Fibroblast of lung (primary cell): ENCODE data around the gene PPP1R9A. TPM values are rescaled to one million over a fixed set of nuclear protein-coding genes. Genes with fewer than 3 reads are reported as not detected.
A peak's percentile ranks its signal among the peaks of the same experiment; 100 is the strongest.

Experiments
- DNase-seq, 2 donors: peaks; one replicate each; pipeline versions ENCODE4 v3.0.0 to v3.0.0-alpha.2; 2010; ENCODE audit warnings: low read depth in 2 of 2
- H2AFZ ChIP-seq: 2 replicates; pipeline ENCODE4 v1.5.1; 2012; ENCODE audit warnings: low read length, control low read depth, inconsistent platforms
- H3K27ac ChIP-seq: 2 replicates; pipeline ENCODE4 v1.5.1; 2011; ENCODE audit warnings: low read length, control low read depth; ENCODE audit not compliant: insufficient read depth
- H3K27me3 ChIP-seq: 2 replicates; pipeline ENCODE4 v1.5.1; 2011; ENCODE audit warnings: mild to moderate bottlenecking, low read length; ENCODE audit not compliant: control insufficient read depth, insufficient read depth
- H3K36me3 ChIP-seq: 2 replicates; pipeline ENCODE4 v1.5.1; 2011; ENCODE audit warnings: low read length; ENCODE audit not compliant: control insufficient read depth, insufficient read depth
- H3K4me1 ChIP-seq: 2 replicates; pipeline ENCODE4 v1.5.1; 2011; ENCODE audit warnings: low read length; ENCODE audit not compliant: control insufficient read depth, insufficient read depth; ENCODE audit errors: extremely low read depth
- H3K4me2 ChIP-seq: 2 replicates; pipeline ENCODE4 v1.5.1; 2011; ENCODE audit warnings: low read length, control low read depth; ENCODE audit not compliant: insufficient read depth; ENCODE audit errors: extremely low read depth
- H3K4me3 ChIP-seq, 4 experiments: fragments of 200-600 bp in 1 of 4; sonication (generic) in 1 of 4; replicated peaks in 1 of 4; 2 replicates each; pipeline ENCODE4 v1.5.1; 2011 to 2016; ENCODE audit warnings: low read length in 4 of 4, low read depth in 3 of 4, mild to moderate bottlenecking in 3 of 4, control low read depth in 2 of 4, inconsistent platforms in 1 of 4, mixed read lengths in 1 of 4; ENCODE audit not compliant: insufficient read depth in 1 of 4; ENCODE audit errors: control extremely low read depth in 1 of 4
- H3K79me2 ChIP-seq: 2 replicates; pipeline ENCODE4 v1.5.1; 2012; ENCODE audit warnings: mild to moderate bottlenecking, low read length, inconsistent platforms; ENCODE audit not compliant: control insufficient read depth, insufficient read depth
- H3K9ac ChIP-seq: 2 replicates; pipeline ENCODE4 v1.5.1; 2011; ENCODE audit warnings: mild to moderate bottlenecking, low read length, control low read depth; ENCODE audit not compliant: insufficient read depth
- H3K9me3 ChIP-seq: 2 replicates; pipeline ENCODE4 v1.5.1; 2012; ENCODE audit warnings: low read depth, low read length; ENCODE audit not compliant: control insufficient read depth, insufficient read depth
- H4K20me1 ChIP-seq: 2 replicates; pipeline ENCODE4 v1.5.1; 2011; ENCODE audit warnings: low read length; ENCODE audit not compliant: control insufficient read depth, insufficient read depth; ENCODE audit errors: extremely low read depth
- EZH2 ChIP-seq: IDR thresholded peaks from 2 replicates; pipeline ENCODE4 v1.5.1; 2012; ENCODE audit warnings: low read length, control low read depth, mild to moderate bottlenecking; ENCODE audit errors: missing control alignments
- polyA plus RNA-seq, 2 donors: library from polyadenylated mRNA; depleted of rRNA in 1 of 2; stranded (reverse) in 1 of 2; unstranded in 1 of 2; fragments of >200 nt; gene quantifications; 2 replicates each; pipeline ENCODE4 v1.2.1, GENCODE V29; 2011 to 2012; ENCODE audit warnings: missing spikeins in 1 of 2
- total RNA-seq: library from RNA; depleted of rRNA; stranded (reverse); fragments of >200 nt; gene quantifications from 2 replicates; pipeline ENCODE4 v1.2.1, GENCODE V29; 2014
- TF ChIP-seq, protein P1 (sequence below), 2 donors: IDR thresholded peaks in 1 of 2; conservative IDR thresholded peaks in 1 of 2; 1 replicate in 1 of 2; 2 replicates in 1 of 2; pipeline ENCODE4 v1.5.1; 2011 to 2012; ENCODE audit warnings: low read length in 2 of 2, control low read depth in 1 of 2, inconsistent platforms in 1 of 2, low read depth in 1 of 2, mild to moderate bottlenecking in 1 of 2

PPP1R9A gene
- total and polyA plus RNA-seq, 2 donors (not counting 1 experiment from before 2014, with no cell fraction given), result 0.68 to 3.3 TPM

DNA sequence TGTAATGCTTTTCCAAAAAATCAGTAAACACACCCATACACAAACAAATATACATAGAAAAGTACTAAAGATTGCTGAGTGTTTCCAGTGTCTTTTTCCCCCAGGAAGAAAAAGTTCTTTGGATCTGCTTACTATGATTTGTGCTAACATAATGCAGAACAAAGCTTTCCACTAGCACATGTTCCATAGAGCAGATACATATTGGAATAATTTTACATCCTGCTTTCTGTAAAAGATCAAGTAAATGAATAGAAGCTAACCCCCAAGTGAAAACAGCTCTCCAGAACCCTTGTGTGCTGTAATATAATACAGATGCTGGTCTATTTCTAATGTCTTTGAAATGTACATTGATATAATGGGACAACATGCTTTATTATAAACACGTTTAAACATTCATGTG lies 291.5 kb downstream of the PPP1R9A start:
- no peak for DNase-seq
- Histone ChIP-seq H3K27me3 (no peaks in the 10 kb centered on the region), H3K9me3 (no peaks in the 10 kb centered on the region), H2AFZ (no peak overlapping the region), H3K4me3 (no peak overlapping the region), H3K4me1 (no peaks in the 10 kb centered on the region), H3K36me3 (no peaks in the 10 kb centered on the region), H3K9ac (no peak overlapping the region), H4K20me1 (no peaks in the 10 kb centered on the region), H3K79me2 (no peaks in the 10 kb centered on the region), H3K27ac (no peak overlapping the region), H3K4me2 (no peak overlapping the region)
- TF ChIP-seq, protein P1, sequence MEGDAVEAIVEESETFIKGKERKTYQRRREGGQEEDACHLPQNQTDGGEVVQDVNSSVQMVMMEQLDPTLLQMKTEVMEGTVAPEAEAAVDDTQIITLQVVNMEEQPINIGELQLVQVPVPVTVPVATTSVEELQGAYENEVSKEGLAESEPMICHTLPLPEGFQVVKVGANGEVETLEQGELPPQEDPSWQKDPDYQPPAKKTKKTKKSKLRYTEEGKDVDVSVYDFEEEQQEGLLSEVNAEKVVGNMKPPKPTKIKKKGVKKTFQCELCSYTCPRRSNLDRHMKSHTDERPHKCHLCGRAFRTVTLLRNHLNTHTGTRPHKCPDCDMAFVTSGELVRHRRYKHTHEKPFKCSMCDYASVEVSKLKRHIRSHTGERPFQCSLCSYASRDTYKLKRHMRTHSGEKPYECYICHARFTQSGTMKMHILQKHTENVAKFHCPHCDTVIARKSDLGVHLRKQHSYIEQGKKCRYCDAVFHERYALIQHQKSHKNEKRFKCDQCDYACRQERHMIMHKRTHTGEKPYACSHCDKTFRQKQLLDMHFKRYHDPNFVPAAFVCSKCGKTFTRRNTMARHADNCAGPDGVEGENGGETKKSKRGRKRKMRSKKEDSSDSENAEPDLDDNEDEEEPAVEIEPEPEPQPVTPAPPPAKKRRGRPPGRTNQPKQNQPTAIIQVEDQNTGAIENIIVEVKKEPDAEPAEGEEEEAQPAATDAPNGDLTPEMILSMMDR (conservative IDR thresholded peaks at IDR 0.05 in 1 of 2, IDR thresholded peaks at IDR 0.05 in 1 of 2; ENCODE audit: low read depth in 1 of 2, low read length in 2 of 2), result no peak
- TF ChIP-seq EZH2, result no peak

GRCh38 chr7:95199779-95200558 lies 292.6 kb downstream of the PPP1R9A start:
- no peak overlapping the region for H3K27ac ChIP-seq

GRCh38 chr7:95200741-95201140 lies 293.3 kb downstream of the PPP1R9A start:
- TF ChIP-seq EZH2, result no peak
- TF ChIP-seq, protein P1 (conservative IDR thresholded peaks at IDR 0.05 in 1 of 2, IDR thresholded peaks at IDR 0.05 in 1 of 2; ENCODE audit: low read depth in 1 of 2, low read length in 2 of 2), result no peak
- Histone ChIP-seq H3K9me3 (no peaks in the 10 kb centered on the region), H2AFZ (no peak overlapping the region), H3K4me2 (no peak overlapping the region), H3K9ac (no peak overlapping the region), H3K4me1 (peaks cover 6% of the 10 kb centered on the region), H3K36me3 (no peaks in the 10 kb centered on the region), H3K27me3 (no peaks in the 10 kb centered on the region), H4K20me1 (no peaks in the 10 kb centered on the region), H3K79me2 (no peaks in the 10 kb centered on the region), H3K4me3 (no peak overlapping the region), H3K27ac (no peak overlapping the region)
- DNase-seq, result no peak

More at GRCh38 chr7:95199779-95200558, 292.6 kb downstream of the PPP1R9A start:
- Histone ChIP-seq H3K9me3 (no peaks in the 10 kb centered on the region), H3K79me2 (no peaks in the 10 kb centered on the region), H2AFZ (no peak overlapping the region), H3K4me2 (no peak overlapping the region), H3K4me1 (peaks cover 2% of the 10 kb centered on the region), H3K9ac (no peak overlapping the region), H4K20me1 (no peaks in the 10 kb centered on the region), H3K4me3 (no peak overlapping the region), H3K36me3 (no peaks in the 10 kb centered on the region), H3K27me3 (no peaks in the 10 kb centered on the region)
- DNase-seq, result peak; percentile 51 to 72
- no peak for TF ChIP-seq EZH2
- TF ChIP-seq, protein P1 (conservative IDR thresholded peaks at IDR 0.05 in 1 of 2, IDR thresholded peaks at IDR 0.05 in 1 of 2; ENCODE audit: low read depth in 1 of 2, low read length in 2 of 2), result peak; percentile 76 to 91
